HG03159 (cell line): ENCODE data around the gene PIGL.
"Not testable (repeated sequence)": the region's sequence is repeated elsewhere in the genome, so short reads cannot be mapped to it uniquely, and the experiment has no call there.

Experiments used
- ATAC-seq: cut with Tn5 transposase; IDR thresholded peaks from one replicate; pipeline ENCODE4 v1.9.1; 2021; ENCODE audit warnings: mild to moderate bottlenecking, moderate library complexity; ENCODE audit not compliant: unreplicated experiment

Gene PIGL

DNA sequence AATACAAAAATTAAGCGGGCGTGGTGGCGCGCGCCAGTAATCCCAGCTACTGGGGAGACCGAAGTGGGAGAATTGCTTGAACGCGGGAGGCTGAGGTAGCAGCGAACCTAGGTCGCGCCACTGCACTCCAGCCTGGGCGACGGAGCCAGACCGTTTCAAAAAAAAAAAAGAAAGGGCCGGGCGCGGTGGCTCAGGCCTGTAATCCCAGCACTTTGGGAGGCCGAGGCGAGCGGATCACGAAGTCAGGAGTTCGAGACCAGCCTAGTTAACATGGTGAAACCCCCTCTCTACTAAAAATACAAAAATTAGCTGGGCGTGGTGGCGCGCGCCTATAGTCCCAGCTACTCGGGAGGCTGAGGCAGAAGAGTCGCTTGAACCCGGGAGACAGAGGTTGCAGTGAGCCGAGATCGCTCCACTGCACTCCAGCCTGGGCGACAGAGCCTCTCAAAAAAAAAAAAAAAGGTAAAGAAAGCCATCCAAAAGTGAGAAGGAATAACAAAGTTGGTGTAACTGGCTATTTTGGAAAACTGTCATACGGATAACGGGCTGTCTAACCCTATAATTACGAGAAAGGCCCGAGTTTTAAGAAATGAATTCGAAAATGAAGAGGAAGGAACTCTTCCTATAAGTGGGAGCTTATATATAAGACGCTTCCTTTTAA, 539 bp upstream of the PIGL start:
- ATAC-seq: not testable (repeated sequence)

DNA sequence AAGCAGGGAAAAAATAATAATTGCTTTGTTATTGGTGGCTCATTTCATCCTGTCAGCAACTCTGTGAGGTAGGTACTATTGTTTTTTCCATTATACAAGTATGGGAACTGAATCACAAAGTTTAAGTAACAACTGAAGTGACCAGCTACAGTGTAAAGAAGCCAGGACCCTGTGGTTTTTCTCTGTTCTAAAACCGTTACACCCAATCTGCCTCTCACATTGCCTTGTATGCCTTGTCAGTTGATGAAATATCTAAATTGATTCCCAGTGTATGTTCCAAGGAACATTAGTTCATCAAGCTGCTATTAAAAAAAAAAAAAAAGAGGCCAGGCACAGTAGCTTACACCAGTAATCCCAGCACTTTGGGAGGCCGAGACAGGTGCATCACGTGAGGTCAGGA, 5.4 kb downstream of the PIGL start:
- ATAC-seq: no peak

DNA sequence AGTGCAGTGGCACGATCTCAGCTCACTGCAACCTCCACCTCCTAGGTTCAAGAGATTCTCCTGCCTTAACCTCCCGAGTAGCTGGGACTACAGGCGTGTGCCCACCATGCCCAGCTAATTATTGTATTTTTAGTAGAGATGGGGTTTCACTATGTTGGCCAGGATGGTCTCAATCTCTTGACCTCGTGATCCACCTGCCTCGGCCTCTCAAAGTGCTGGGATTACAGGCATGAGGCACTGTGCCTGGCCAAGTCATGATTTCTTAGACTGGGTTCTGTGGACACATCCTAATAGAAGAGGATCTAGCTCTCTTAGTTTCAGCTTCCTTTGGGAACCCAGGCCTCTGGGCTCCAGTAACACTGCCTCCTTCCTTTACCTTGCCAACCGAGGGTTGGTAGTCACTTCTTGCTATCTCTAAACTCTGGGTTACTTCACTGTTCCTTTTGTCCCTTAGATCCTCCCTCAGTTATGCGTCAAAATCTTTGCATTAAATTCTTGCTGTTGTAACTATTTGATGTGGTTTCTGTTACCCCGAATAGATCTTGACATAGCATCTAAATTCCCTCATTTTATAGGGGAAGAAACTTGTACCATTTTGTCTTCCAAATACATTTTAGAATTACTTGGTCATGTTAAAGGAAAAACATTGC, 13.0 kb downstream of the PIGL start:
- ATAC-seq: not testable (repeated sequence)

DNA sequence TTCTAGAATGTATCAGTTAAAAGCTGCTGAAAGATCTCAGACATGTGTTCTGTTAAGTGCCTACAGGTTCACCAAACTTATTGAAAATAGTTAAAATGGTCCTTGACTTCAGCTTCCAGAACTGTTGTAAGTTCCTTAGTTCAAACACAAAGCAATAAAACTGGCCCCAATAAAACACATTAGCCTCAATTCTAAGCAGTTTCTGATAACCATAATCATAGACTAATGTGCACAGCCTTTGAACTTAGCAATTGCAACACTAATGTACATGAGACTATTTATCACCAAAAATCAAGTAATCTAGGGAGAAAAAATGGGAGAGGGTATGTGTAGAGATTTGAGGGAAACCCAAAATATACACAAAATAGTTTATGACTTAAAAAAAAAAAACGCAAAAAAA, 15.4 kb downstream of the PIGL start:
- no peak for ATAC-seq

DNA sequence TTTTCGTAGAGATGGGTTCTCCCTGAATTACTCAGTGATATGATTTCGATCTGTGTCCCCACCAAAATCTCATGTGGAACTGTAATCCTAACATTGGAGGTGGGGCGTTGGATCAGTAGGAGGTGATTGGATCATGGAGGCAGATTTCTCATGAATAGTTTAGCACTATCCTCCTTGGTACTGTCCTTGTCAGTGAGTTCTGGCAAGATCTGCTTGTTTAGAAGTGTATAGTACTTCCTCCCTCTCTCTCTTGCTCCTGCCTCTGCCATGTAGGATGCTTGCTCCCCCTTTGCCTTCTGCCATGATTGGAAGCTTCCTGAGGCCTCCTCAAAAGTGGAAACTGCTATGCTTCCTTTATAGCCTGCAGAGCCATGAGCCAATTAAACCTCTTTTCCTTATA, 22.9 kb downstream of the PIGL start:
- ATAC-seq: no peak

DNA sequence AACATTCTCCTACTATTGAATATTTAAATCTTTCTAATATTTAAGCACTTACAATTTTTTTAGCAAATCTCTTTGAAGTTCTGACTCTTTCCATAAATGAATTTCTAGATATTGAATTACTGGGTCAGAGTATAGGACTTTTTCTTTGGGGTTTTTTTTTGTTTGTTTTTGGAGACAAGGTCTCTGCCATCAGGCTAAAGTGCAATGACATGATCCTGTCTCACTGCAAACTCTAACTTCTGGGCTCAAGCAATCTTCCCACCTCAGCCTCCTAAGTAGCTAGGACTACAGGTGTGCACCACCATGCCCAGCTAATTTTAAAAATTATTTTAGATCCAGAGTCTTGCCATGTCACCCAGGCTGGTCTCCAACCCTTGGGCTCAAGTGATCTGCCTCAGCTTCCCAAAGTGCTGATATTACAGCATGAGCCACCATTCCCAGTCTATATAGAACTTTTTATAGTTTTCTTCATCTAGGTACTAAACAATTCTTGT, 24.9 kb downstream of the PIGL start:
- no peak for ATAC-seq

DNA sequence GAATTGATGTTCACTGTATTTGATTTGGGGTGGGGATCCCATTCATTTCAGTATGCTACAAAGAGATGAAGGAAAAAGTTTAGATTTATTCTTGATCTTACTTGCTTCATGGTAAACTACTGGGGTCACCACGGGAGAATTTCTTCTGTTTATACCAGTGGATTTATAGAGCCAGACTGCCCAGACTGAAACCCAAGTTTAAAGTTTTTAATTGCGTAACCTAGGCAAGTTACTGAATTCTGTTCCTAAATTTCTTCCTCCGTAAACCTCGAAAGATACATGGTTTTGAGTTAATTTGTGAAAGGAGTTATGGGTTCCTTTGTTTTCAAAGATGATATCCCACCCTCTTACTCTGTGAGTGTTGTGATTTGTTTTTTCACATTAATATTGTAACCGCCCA, 26.4 kb downstream of the PIGL start:
- no peak for ATAC-seq

DNA sequence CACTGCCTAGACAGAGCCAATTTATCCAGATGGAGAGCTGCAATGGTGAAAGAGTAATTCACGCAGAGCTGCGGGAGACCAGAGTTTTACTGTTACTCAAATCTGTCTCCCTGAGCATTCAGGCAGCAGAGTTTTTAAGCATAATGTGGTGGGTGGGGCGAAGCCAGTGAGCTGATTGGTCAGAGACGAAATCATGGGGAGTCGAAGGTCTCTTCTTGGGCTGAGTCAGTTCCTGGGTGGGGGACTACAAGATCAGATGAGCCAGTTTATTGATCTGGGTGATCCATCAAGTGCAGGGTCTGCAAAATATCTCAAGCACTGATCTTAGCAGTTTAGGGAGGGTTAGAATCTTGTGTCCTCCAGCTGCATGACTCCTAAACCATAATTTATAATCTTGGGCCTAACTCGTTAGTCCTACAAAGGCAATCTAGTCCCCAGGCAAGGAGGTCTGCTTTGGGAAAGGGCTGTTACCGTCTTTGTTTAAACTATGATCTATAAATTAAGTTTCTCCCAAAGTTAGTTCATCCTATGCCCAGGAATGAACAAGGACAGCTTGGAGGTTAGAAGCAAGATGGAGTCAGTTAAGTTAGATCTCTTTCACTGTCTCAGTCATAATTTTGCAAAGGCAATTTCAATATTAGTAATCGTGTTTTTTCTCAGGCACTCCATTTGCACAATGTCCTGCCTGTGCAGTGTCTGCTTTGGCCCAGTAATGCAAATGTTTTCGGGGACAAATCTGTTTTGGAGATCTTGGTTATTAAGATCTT, 27.0 kb downstream of the PIGL start:
- ATAC-seq: no peak

DNA sequence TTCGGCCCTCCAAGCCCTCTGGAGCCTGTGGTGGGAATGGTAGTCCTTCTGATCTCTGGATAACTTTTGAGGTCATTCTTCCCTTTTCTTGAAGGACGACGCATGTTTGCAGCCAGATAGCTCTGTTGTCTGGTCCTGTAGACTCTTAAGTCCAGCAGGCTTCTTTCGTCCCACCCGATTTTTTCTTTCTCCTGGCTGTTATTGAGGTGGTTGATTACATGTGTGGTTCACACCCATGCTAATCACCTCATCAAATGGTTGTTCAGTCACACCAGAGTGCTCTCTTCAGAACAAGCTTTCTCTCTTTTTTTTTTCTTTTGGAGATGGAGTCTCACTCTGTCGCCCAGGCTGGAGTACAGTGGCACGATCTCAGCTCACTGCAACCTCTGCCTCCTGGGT, 30.6 kb downstream of the PIGL start:
- ATAC-seq: no peak

DNA sequence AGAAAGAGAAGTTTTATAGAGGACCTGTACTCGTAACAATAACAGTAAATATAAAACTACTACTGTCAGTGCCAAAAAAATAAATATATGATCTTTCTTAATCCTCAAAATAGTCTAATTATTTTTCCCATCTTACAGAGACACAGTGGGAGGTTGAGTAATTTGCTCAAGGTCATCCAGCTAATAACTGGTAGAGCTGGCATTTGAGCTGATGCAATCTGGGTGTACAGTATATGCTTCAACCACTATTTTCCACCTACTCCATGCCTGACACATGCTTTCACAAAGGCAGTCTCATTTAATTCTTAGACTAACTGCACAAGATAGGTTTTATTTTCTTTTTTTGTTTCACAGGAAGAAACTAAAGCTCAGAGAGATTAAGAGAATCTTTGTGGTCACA, 33.6 kb downstream of the PIGL start:
- ATAC-seq: no peak

DNA sequence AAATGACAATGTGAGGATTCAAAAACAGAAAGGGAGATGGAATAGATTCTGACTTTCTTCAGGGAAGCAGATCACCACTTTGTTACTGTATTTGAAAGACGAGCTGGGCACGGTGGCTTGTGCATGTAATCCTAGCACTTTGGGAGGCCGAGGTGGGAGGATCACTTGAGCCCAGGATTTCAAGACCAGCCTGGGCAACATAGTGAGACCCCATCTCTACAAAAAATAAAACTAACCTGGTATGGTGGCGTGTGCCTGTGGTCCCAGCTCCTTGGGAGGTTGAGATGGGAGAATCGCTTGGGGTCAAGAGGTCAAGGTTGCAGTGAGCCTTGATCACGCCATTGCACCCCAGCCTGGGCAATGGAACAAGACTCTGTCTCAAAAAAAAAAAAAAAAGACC, 34.0 kb downstream of the PIGL start:
- ATAC-seq: no peak

DNA sequence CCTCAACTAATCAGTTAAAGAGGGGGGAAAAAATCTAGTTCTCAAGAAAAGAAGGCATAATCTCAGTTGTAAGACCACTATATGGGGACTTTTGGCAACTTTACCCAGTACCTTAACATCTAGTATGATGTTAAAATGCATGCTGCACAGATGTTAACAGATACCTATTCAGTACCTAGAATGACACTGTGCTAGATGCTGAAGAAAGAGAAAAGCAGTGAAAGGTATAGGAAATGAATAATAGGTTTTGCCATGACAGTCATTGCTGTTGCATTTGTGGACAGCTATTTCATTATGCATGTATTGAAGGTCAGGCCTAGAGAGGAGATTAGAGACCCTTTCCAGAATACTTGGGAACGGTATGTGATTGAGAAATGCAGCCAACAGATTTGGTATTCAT, 34.5 kb downstream of the PIGL start:
- ATAC-seq: no peak

DNA sequence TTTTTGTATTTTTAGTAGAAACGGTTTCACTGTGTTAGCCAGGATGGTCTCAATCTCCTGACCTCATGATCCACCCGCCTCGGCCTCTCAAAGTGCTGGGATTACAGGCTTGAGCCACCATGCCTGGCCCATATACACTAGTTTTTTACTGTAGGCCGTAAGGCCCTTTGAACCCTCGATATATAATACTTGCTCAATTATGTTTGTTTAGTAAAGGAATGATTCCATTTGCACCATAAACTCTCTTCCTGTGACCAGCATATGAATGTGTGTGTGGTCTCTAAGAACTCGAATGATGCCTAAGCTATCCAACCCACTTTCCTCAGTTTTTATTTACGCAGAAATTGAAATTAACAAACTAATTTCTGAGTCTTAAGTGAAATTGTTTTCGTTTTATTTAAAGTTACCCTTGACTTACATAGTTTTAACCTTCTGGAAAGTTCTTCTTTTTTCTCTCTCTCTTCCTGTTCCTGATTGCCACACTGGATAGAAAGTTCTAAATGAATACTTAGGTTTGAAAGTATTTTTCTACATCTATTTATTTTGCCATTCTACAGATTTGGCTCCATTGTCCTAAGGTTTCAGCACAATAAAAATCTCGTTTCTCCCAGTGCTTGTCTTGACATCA, 37.9 kb downstream of the PIGL start:
- ATAC-seq: no peak

DNA sequence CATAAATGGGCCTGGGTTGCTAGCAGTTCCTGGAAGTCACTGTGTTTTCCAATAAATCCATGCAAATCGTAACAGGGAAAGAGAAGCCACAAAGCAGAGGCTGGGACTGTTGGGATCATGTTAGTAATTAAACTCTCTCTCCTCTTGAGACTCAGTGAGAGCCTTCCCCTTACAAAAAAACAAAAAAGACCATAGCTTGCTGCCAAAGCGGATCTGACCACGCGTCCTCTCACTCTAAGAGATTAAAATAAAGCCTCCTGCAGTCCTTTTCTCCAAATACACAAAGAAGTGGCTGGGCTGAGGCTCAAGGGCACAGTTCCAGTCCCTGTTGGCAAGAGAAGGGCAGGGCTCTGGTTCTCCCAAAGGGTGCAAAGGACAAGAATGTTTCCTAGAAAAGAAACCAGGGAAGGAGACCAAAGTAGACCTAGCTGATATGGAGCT, 38.5 kb downstream of the PIGL start:
- no peak for ATAC-seq

DNA sequence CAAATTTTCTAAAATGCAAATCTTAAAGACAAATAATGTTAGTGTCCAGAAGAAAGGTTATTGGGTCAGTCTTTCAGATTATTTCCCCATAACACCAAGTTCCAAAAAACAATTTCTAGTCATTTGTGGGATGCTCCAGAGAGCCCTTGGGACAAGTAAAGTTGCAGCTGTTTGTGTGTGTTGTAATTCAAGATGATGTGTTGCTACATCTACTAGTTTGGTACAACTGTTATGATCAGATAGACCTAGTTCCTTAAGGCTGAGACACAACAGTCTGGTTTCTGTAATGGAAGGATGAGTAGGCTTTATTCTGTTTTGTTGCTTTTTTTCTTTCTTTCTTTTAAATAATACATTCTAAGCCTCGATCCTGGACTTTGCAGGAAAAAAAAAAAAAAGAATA, 41.9 kb downstream of the PIGL start:
- no peak for ATAC-seq

DNA sequence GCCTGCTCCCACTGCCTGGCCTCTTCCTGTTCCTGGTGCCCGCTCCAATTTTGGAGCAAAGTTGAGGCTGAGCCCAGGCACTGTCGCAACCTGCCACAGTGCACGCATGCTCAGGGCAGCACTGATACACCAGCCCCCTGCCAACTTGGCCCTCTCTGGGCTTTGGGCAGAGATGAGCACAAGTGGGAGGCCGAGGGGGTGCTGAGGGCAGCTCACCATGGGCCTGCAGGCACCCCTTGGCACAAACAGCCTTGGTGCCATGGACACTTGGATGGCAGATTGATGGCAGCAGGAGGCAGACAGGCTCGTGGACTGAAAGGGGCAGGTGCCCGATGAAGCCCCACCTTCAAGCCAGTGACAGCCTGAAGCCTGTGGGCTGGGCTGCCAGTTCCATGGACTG, 42.9 kb downstream of the PIGL start:
- no peak for ATAC-seq

DNA sequence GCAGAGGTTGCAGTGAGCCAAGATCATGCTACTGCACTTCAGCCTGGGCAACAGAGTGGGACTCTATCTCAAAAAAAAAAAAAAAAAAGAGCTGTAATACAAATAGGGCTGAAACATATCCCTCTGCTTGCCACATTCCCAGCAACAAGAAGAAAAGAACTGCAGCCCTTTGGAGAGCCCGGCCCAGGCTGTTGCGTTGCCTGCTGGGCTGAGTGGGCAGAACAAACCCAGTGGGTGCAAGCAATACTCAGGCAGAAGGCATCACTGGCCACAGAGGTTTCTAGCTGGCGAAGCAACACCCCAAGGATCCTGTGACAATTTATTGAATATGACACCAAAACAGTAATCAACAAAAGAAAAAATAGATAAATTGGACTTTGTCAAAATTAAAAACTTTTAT, 44.0 kb downstream of the PIGL start:
- no peak for ATAC-seq

DNA sequence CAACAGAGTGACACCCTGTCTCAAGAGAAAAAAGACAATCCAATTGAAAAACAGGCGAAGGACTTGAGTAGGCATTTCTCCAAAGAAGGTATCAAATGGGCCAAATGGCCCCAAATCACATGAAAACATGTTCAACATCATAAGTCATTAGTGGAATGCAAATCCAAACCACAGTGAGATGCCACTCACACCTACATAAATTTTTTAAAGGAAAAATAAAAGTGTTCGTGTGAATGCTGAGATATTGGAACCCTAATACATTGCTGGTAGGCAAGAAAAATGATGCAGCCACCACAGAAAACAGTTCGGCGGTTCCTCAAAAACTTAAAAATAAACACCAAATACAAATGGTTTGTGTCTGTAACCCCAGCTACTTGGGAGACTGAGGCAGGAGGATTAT, 45.2 kb downstream of the PIGL start:
- no peak for ATAC-seq

DNA sequence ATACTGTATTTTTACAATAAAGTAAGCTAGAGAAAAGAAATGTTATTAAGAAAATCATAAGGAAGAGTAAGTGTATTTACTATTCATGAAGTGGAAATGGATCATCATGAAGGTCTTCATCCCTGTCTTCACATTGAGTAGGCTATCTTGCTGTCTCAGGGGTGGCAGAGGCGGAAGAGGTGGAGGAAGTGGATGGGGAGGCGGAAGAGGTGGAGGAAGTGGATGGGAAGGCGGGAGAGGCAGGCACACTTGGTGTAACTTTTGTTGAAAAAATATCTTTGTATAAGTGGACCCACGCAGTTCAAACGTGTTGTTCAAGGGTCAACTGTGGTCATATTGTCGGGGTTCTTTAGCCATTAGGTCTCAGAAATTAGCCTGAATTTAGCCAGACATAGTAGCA, 50.2 kb downstream of the PIGL start:
- ATAC-seq: no peak

DNA sequence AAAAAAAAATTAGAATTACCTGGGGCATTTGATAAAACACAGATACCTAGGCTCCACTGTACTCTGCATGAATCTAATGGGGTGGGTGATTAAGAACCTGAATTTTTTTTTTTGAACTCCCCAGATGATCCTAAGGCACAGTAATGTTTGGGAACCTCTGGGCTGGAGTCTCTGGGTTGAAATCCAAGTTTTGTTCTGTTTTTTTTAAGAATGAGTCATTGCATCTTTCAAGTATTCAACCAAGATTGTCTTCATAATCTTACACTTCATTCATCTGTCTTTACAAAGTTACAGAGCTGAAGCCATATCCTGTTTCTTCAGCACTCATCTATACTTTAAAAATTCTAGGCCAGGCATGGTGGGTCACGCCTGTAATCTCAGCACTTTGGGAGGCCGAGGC, 52.6 kb downstream of the PIGL start:
- ATAC-seq: no peak

DNA sequence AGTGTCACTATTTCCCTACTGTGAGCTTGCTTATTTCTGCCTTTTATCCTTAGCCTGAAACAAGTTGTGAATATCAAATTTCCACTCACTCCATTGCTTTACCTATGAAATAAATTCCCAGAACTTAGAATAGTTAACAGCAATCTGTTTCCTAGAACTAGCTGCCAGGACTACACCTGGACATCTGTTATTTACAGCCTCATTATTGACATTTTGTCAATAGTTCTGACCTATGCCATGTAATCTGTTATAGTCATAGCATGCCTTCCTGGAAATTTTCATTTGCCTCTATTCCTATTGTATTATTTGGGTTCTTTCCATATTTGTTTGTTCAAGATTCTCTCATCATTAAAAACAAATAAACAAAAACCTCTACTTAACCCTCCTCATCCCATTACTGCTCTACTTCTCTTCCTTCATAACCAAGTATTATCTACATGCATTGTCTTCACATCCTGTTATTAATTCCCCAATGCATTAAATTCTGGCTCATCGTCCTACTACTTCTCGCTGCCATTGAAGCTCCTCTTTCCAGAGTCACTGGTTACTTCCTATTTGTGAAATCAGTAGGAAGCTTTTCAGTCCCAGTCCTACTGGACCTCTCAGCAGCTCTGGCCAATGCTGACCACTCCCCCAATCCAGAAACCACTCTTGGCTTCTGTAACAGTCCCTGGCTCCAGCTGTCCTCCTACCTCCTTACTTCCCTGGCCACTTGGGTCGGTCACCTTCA, 55.3 kb downstream of the PIGL start:
- no peak for ATAC-seq
